ENCODE measurements around the gene JAK3. TPM values are rescaled to one million over a fixed set of nuclear protein-coding genes. Genes with fewer than 3 reads are reported as not detected.

The JAK3 gene
- total RNA-seq, 4 donors from 2014 or later: 1.9 to 18.0 (median 8.3) TPM

DNA sequence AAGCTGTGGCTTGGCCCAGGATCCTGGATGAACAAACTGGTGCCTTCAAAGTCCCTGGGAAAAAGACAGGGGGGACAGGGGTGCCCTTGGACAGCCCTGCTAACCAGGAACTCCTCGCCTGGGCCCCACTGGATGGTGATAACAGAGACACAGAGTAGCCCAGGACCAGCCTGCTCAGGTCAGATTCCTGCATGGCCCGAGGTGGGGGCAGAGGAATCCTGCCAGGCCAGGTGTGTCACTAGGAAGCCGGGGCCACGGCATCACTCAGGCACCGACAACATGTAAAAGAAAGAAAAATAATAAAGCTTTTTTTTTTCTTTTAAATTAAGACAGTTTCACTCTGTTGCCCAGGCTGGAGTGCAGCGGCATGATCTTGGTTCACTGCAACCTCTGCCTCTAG lies 6.3 kb upstream of the JAK3 start:
- H3K4me1 ChIP-seq: peaks cover 0 to 7% (median 2%) of the 10 kb centered on the region in 4 donors
- WGBS, 2 donors: 81 to 88% methylated on average over 6 of the region's 6 CpGs
- no peaks in the 10 kb centered on the region for H3K9me3 ChIP-seq
- no peaks in the 10 kb centered on the region for H3K36me3 ChIP-seq
- H3K27me3 ChIP-seq: no peaks in the 10 kb centered on the region
- no peak overlapping the region for H3K27ac ChIP-seq
- H3K4me3 ChIP-seq: no peak overlapping the region
- no peak for DNase-seq (ENCODE audit: low spot score in 2 of 2)
- TF ChIP-seq POLR2A (IDR thresholded peaks at IDR 0.05) (no peak), EP300 (IDR thresholded peaks at IDR 0.05) (no peak)
- TF ChIP-seq, protein P1, sequence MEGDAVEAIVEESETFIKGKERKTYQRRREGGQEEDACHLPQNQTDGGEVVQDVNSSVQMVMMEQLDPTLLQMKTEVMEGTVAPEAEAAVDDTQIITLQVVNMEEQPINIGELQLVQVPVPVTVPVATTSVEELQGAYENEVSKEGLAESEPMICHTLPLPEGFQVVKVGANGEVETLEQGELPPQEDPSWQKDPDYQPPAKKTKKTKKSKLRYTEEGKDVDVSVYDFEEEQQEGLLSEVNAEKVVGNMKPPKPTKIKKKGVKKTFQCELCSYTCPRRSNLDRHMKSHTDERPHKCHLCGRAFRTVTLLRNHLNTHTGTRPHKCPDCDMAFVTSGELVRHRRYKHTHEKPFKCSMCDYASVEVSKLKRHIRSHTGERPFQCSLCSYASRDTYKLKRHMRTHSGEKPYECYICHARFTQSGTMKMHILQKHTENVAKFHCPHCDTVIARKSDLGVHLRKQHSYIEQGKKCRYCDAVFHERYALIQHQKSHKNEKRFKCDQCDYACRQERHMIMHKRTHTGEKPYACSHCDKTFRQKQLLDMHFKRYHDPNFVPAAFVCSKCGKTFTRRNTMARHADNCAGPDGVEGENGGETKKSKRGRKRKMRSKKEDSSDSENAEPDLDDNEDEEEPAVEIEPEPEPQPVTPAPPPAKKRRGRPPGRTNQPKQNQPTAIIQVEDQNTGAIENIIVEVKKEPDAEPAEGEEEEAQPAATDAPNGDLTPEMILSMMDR (IDR thresholded peaks at IDR 0.05): no peak

GRCh38 chr19:17848595-17849292 lies 962 bp upstream of the JAK3 start:
- peak overlapping the region in 2 of 4 donors; percentile 80 to 83 for H3K27ac ChIP-seq
- WGBS, 2 donors: 84 to 85% methylated on average over 14 of the region's 14 CpGs
- DNase-seq (ENCODE audit: low spot score in 2 of 2): no peak

DNA sequence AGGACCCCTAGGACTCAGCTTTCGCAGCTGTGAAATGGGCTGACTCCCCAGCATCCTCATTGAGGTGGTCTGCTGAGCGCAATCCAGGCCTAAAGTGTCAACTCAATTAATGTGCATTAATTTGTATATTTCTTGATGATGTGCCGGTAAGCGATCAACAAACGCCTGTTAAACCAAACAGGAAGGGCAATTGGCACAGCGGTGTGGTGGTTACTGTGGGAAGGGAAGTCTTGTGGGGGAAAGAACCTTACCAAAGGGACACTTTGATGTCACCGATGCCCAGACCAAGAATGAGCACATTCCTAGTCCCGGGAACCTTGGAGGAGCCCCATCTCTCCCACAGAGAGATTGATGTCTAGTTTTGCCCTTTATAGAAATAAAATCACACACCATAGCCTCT lies 1.6 kb downstream of the JAK3 start:
- DNase-seq (ENCODE audit: low spot score in 2 of 2): no peak
- Histone ChIP-seq H3K4me1 (peaks cover 0 to 30% (median 13%) of the 10 kb centered on the region in 4 donors), H3K4me3 (no peak overlapping the region), H3K36me3 (no peaks in the 10 kb centered on the region), H3K27ac (no peak overlapping the region), H3K27me3 (peaks cover 0 to 42% of the 10 kb centered on the region in 2 donors), H3K9me3 (no peaks in the 10 kb centered on the region)
- 76 to 85% methylated on average over 8 of the region's 8 CpGs for WGBS, 2 donors
- no peak for TF ChIP-seq POLR2A (IDR thresholded peaks at IDR 0.05)
- TF ChIP-seq, protein P1 (IDR thresholded peaks at IDR 0.05): no peak
- TF ChIP-seq EP300 (IDR thresholded peaks at IDR 0.05): no peak

More at GRCh38 chr19:17848595-17849292, 962 bp upstream of the JAK3 start:
- H3K4me1 ChIP-seq: peaks cover 0 to 20% (median 7%) of the 10 kb centered on the region in 4 donors
- peaks cover 0 to 16% of the 10 kb centered on the region in 2 donors for H3K27me3 ChIP-seq
- no peaks in the 10 kb centered on the region for H3K9me3 ChIP-seq
- TF ChIP-seq EP300 (IDR thresholded peaks at IDR 0.05) (no peak), POLR2A (IDR thresholded peaks at IDR 0.05) (no peak)
- TF ChIP-seq, protein P1 (IDR thresholded peaks at IDR 0.05): no peak
- no peaks in the 10 kb centered on the region for H3K36me3 ChIP-seq
- H3K4me3 ChIP-seq: no peak overlapping the region

DNA sequence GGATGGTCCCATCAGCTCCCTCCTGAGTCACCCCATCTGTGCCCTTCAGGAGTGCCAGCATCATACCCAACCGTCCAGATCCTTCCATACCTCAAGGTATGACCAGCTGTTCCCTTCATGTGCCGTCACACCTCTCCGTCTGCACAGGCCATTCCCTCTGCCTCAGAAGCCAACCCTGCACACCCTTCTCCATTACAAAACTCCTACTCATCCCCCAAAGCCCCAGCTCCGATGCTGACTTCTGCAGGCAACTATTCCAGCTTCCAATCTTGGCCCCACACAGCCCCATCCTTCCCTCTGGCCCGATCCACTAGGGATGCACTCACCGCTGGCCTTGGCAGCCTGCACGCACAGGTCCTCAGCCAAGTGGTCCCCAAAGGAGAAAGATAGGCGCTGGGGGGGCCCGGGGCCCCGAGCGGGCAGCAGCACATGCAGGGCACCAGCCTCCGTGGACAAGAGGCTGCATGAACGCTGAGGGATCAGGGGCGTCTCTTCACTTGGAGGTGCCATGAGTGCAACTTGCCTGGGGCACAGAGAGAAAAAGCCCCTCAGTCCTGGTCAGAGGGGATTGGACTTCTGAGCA lies 3.8 kb downstream of the JAK3 start:
- peaks cover 0 to 31% (median 10%) of the 10 kb centered on the region in 4 donors for H3K4me1 ChIP-seq
- DNase-seq (ENCODE audit: low spot score in 2 of 2): no peak
- no peak overlapping the region for H3K27ac ChIP-seq
- TF ChIP-seq, protein P1 (IDR thresholded peaks at IDR 0.05): no peak
- TF ChIP-seq POLR2A (IDR thresholded peaks at IDR 0.05) (no peak), EP300 (IDR thresholded peaks at IDR 0.05) (no peak)
- no peaks in the 10 kb centered on the region for H3K36me3 ChIP-seq
- peaks cover 0 to 55% of the 10 kb centered on the region in 2 donors for H3K27me3 ChIP-seq
- WGBS, 2 donors: 81 to 84% methylated on average over 12 to 14 of the region's 14 CpGs
- H3K4me3 ChIP-seq: no peak overlapping the region
- no peaks in the 10 kb centered on the region for H3K9me3 ChIP-seq

- H3K27ac ChIP-seq: no peak overlapping the region
- H3K27me3 ChIP-seq: peaks cover 0 to 55% of the 10 kb centered on the region in 2 donors
- peaks cover 0 to under 1% (median 0%) of the 10 kb centered on the region in 3 donors for H3K36me3 ChIP-seq
- no peaks in the 10 kb centered on the region for H3K9me3 ChIP-seq
- WGBS, 2 donors: 90 to 92% methylated on average over 9 of the region's 9 CpGs
- TF ChIP-seq, protein P1 (IDR thresholded peaks at IDR 0.05): no peak
- no peak for TF ChIP-seq POLR2A (IDR thresholded peaks at IDR 0.05)
- TF ChIP-seq EP300 (IDR thresholded peaks at IDR 0.05): no peak
- H3K4me1 ChIP-seq: peaks cover 0 to 31% (median 10%) of the 10 kb centered on the region in 4 donors
- DNase-seq (ENCODE audit: low spot score in 2 of 2): no peak
- no peak overlapping the region for H3K4me3 ChIP-seq
These were observed 4.4 kb downstream of the JAK3 start for GRCh38 chr19:17843292-17843827.

Data from tibial nerve (tissue), 4 donors.